Breast epithelium (tissue), 3 donors: Measurements from ENCODE around the gene KNSTRN.

Experiments used
- CTCF ChIP-seq, 3 donors: fragments of 450-650 bp; IDR thresholded peaks; one replicate each; pipeline ENCODE4 v1.5.1; 2016 to 2017; ENCODE audit warnings: antibody characterized with exemption in 3 of 3, mild to moderate bottlenecking in 3 of 3, moderate library complexity in 3 of 3
- POLR2A ChIP-seq: fragments of 450-650 bp; IDR thresholded peaks from one replicate; pipeline ENCODE4 v1.6.1; 2016; ENCODE audit warnings: antibody characterized with exemption, mild to moderate bottlenecking, moderate library complexity

- TF ChIP-seq CTCF (IDR thresholded peaks at IDR 0.05) (no peak), POLR2A (no peak)
Measured at GRCh38 chr15:40368719-40369473, 13.6 kb upstream of the KNSTRN start.
